Testis (tissue), 2 donors: ENCODE measurements around the gene KRI1.

Source experiments
- CTCF ChIP-seq, 3 experiments: fragments of 450-650 bp in 2 of 3; fragments of 200-600 bp in 1 of 3; sonication (generic) in 1 of 3; IDR thresholded peaks; one replicate each; pipeline ENCODE4 v1.5.1; 2016 to 2019; ENCODE audit warnings: antibody characterized with exemption in 3 of 3, mild to moderate bottlenecking in 2 of 3, moderate library complexity in 1 of 3
- POLR2A ChIP-seq: fragments of 450-650 bp; IDR thresholded peaks from one replicate; pipeline ENCODE4 v1.6.1; 2017; ENCODE audit warnings: antibody characterized with exemption, mild to moderate bottlenecking, moderate library complexity

DNA sequence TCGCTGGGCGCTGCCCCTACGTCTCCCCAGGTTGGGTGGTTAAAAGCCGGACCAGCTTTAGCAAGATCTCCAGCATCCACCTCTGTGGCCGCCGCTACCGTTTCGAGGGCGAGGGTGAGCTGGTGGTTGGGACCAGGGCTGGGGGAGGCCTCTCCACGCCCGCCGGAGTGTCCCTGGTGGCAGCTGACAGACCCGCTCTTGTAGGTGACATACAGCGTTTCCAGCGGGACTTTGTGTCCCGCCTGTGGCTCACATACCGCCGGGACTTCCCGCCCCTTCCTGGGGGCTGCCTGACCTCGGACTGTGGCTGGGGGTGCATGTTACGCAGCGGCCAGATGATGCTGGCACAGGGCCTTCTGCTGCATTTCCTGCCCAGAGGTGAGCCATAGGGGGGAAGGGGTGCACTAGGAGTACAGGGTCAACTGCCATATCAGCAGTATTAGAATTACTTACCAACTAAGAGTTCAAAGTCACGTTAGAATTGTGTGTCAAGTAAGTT is 21.0 kb downstream of the KRI1 start:
- no peak for TF ChIP-seq POLR2A
- no peak for TF ChIP-seq CTCF (IDR thresholded peaks at IDR 0.05)
